Activated B cell treated with CpG ODN at 0.5 μM for 24 hours (primary cell): ENCODE results near the gene OSBPL10. TPM values are rescaled to one million over a fixed set of nuclear protein-coding genes. Genes with fewer than 3 reads are reported as not detected.
"Not testable (repeated sequence)": the region's sequence is repeated elsewhere in the genome, so short reads cannot be mapped to it uniquely, and the experiment has no call there.

Experiments used
- ATAC-seq: fragments of 200-7000 bp; cut with Tn5 transposase; one replicate; pipeline ENCODE4 v1.10.0; 2021; ENCODE audit warnings: low read depth, mild to moderate bottlenecking, moderate library complexity
- CTCF ChIA-PET: fragments of 350-600 bp; sonication (Branson Sonifier 250); formaldehyde crosslinking; loops from one replicate; lab custom pipeline; 2021; ENCODE audit warnings: antibody characterized with exemption; lab: Charles Lee
- POLR2A ChIA-PET: fragments of 350-600 bp; sonication (Branson Sonifier 250); formaldehyde crosslinking; loops from one replicate; lab custom pipeline; 2021; ENCODE audit warnings: antibody characterized with exemption; lab: Charles Lee
- DNase-seq: peaks from one replicate; pipeline ENCODE4 v3.0.0; 2022
- H3K27ac Mint-ChIP-seq: one replicate; pipeline ENCODE4 v1.8.0; 2020; ENCODE audit warnings: mixed read lengths
- H3K27me3 Mint-ChIP-seq: one replicate; pipeline ENCODE4 v1.8.0; 2021; ENCODE audit warnings: mixed read lengths
- H3K36me3 Mint-ChIP-seq: one replicate; pipeline ENCODE4 v1.8.0; 2021; ENCODE audit warnings: low read depth, mixed read lengths
- H3K4me1 Mint-ChIP-seq: one replicate; pipeline ENCODE4 v1.8.0; 2021; ENCODE audit warnings: mixed read lengths
- H3K4me3 Mint-ChIP-seq: one replicate; pipeline ENCODE4 v1.8.0; 2020; ENCODE audit warnings: mild to moderate bottlenecking, mixed read lengths
- H3K9me3 Mint-ChIP-seq: one replicate; pipeline ENCODE4 v1.8.0; 2020; ENCODE audit warnings: mixed read lengths
- intact Hi-C: fragments of 100-400 bp; cut with micrococcal nuclease; formaldehyde crosslinking; loops from one replicate; pipeline ENCODE4 v1.15.1; 2024
- total RNA-seq: library from RNA; stranded (reverse); gene quantifications from 2 replicates; pipeline ENCODE4 v1.2.3, GENCODE V29; 2022
- TF ChIP-seq, protein P1 (sequence below): fragments of 200-600 bp; IDR thresholded peaks from one replicate; pipeline ENCODE4 v1.8.0; 2022; ENCODE audit warnings: antibody characterized with exemption, mild to moderate bottlenecking

Gene OSBPL10
- total RNA-seq, 1 donor from 2014 or later = 137 TPM

DNA sequence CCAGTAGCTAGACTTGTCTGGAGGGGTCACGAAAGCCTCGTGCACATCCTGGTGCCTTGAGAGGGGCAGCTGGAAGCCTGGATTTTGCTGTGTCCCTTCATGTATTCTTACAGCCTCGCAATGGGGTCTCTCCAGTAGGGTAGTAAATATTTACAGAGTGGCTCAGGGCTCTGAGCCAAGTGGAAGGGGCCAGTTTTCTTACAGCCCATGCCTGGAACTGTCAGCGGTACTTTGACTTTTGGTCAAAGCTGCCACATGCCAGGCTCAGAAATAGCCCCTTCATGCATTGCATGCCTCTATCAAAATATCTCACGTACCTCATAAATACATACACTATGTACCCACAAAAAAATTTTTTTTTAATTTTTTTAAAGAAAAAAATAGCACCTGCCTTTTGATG lies 119.2 kb downstream of the OSBPL10 start:
- no peak for DNase-seq
- H3K4me3 Mint-ChIP-seq = no peak overlapping the region
- TF ChIP-seq, protein P1, sequence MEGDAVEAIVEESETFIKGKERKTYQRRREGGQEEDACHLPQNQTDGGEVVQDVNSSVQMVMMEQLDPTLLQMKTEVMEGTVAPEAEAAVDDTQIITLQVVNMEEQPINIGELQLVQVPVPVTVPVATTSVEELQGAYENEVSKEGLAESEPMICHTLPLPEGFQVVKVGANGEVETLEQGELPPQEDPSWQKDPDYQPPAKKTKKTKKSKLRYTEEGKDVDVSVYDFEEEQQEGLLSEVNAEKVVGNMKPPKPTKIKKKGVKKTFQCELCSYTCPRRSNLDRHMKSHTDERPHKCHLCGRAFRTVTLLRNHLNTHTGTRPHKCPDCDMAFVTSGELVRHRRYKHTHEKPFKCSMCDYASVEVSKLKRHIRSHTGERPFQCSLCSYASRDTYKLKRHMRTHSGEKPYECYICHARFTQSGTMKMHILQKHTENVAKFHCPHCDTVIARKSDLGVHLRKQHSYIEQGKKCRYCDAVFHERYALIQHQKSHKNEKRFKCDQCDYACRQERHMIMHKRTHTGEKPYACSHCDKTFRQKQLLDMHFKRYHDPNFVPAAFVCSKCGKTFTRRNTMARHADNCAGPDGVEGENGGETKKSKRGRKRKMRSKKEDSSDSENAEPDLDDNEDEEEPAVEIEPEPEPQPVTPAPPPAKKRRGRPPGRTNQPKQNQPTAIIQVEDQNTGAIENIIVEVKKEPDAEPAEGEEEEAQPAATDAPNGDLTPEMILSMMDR = no peak
- intact Hi-C loops = loop anchor here (5.0 kb wide), 1 partner anchor 45 kb away; no protein-coding TSS in a partner anchor
- H3K27me3 Mint-ChIP-seq = no peaks in the 10 kb centered on the region
- no peaks in the 10 kb centered on the region for H3K9me3 Mint-ChIP-seq
- ATAC-seq = no peak
- peaks cover 58% of the 10 kb centered on the region for H3K36me3 Mint-ChIP-seq
- H3K4me1 Mint-ChIP-seq = peaks cover 63% of the 10 kb centered on the region
- POLR2A ChIA-PET = no interaction called here
- peak overlapping the region; percentile 50 for H3K27ac Mint-ChIP-seq
- CTCF ChIA-PET = interaction anchor here (0.9 kb wide), 1 partner anchor 21 kb away, joined by 3 read pairs; no protein-coding TSS in a partner anchor

DNA sequence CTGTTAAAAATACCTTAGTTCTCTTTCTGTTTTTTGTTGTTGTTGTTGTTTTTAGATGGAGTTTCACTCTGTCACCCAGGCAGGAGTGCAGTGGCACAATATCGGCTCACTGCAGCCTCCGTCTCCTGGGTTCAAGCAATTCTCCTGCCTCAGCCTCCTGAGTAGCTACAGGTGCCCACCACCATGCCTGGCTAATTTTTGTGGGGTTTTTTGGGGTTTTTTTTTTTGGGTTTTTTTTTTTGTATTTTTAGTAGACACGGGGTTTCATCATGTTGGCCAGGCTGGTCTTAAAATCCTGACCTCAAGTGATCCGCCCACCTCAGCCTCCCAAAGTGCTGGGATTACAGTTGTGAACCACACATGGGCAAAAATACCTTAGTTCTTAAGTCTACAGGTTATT lies 120.4 kb downstream of the OSBPL10 start:
- H3K27me3 Mint-ChIP-seq, DNase-seq, CTCF ChIA-PET, H3K9me3 Mint-ChIP-seq: not testable (repeated sequence)
- H3K36me3 Mint-ChIP-seq = peaks cover 48% of the 10 kb centered on the region
- POLR2A ChIA-PET = interaction anchor here (0.7 to 1.0 kb wide), 2 partner anchors 78 to 121 kb away, joined by 3 read pairs; partner anchors contain the start of genes OSBPL10 and ZNF860
- peak overlapping the region; percentile 86 for H3K27ac Mint-ChIP-seq
- peak overlapping the region; percentile 49 for H3K4me3 Mint-ChIP-seq
- peaks cover 63% of the 10 kb centered on the region for H3K4me1 Mint-ChIP-seq
- ATAC-seq = peak; percentile 19
- intact Hi-C loops = loop anchor here (5.0 kb wide), 1 partner anchor 47 kb away; no protein-coding TSS in a partner anchor

DNA sequence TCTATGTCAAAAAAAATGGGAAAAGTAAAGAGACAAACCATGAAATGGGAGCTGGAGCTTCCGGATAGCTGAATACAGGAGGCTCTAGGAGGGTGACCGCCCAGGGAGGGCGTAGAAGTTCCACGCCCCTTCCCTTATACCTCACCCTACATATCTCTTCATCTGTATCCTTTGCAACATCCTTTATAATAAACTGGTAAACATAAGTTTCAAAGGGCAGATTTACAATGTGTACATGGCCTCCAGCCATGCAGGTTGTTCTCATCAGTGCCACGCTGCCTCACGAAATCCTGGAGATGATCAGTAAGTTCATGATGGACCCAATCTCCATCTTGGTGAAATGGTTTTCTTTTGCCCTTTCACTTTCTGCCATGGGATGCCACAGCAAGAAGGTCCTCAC lies 121.8 kb downstream of the OSBPL10 start:
- H3K4me3 Mint-ChIP-seq = peak overlapping the region; percentile 6
- DNase-seq (no peak), ATAC-seq (no peak)
- intact Hi-C loops = loop anchor here (2.0 kb wide), 1 partner anchor 14 kb away; no protein-coding TSS in a partner anchor
- H3K27ac Mint-ChIP-seq = peak overlapping the region; percentile 59
- H3K4me1 Mint-ChIP-seq = peaks cover 70% of the 10 kb centered on the region
- H3K9me3 Mint-ChIP-seq = no peaks in the 10 kb centered on the region
- CTCF ChIA-PET = interaction anchor here (1.4 to 2.2 kb wide), 5 partner anchors 112 to 286 kb away, joined by 4 to 20 read pairs (median 8); no protein-coding TSS in a partner anchor
- H3K27me3 Mint-ChIP-seq = no peaks in the 10 kb centered on the region
- TF ChIP-seq, protein P1 = no peak
- POLR2A ChIA-PET = interaction anchor here (1.2 to 1.7 kb wide), 2 partner anchors 90 to 113 kb away, joined by 3 to 4 read pairs; no protein-coding TSS in a partner anchor
- H3K36me3 Mint-ChIP-seq = peaks cover 40% of the 10 kb centered on the region

DNA sequence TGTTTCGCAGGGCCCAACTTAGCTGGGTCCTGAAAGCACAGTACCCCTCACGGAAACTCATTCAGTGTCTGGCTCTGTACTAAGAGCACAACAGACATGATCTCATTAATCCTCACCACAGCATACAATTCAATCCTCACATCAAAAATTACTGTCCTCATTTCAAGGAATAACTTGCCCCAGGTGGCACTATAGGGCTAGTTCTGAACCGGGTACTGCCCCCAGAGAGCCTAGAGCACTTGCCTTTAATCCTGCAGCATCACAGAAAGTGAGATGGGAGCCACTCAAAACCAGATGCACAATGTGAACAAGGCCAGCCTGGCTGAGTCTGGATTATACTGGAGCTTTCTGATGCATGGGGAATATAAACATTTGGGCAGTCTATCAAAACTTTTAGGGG lies 122.6 kb downstream of the OSBPL10 start:
- DNase-seq (no peak), ATAC-seq (peak; percentile 69)
- Mint-ChIP-seq H3K36me3 (peaks cover 35% of the 10 kb centered on the region), H3K9me3 (no peaks in the 10 kb centered on the region), H3K4me3 (no peak overlapping the region), H3K27me3 (no peaks in the 10 kb centered on the region), H3K27ac (peak overlapping the region; percentile 71), H3K4me1 (peaks cover 74% of the 10 kb centered on the region)
- intact Hi-C loops = loop anchor here (1.0 to 2.0 kb wide), 3 partner anchors 14 to 286 kb away; no protein-coding TSS in a partner anchor
- CTCF ChIA-PET = interaction anchor here (1.0 to 2.2 kb wide), 8 partner anchors 109 to 609 kb away, joined by 3 to 20 read pairs (median 5); partner anchors contain the start of genes OSBPL10 and ZNF860
- POLR2A ChIA-PET = interaction anchor here (0.6 to 1.7 kb wide), 3 partner anchors 44 to 113 kb away, joined by 3 to 4 read pairs (median 3); no protein-coding TSS in a partner anchor
- TF ChIP-seq, protein P1 = no peak

DNA sequence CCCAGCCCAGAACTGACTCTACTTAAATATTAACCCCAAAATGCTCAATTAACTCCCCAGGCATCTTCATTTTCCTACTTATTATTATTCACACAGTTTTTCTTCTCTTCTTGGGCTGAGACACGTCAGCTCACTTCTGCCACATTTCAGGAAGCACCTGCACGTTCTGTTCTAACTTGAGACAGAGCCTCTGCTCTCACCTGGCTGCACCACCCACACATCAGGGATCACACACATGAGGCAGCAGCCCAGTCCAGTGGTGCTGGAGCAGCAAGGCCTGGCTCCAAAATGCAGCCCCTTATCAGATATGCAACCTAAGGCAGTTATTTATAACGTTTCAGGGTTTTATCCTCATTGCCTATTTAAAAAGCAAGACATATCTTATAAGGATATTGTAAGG lies 127.5 kb downstream of the OSBPL10 start:
- DNase-seq = no peak
- no peaks in the 10 kb centered on the region for H3K27me3 Mint-ChIP-seq
- no peaks in the 10 kb centered on the region for H3K9me3 Mint-ChIP-seq
- TF ChIP-seq, protein P1 = no peak
- H3K27ac Mint-ChIP-seq = peak overlapping the region; percentile 76
- peak; percentile 69 for ATAC-seq
- peaks cover 31% of the 10 kb centered on the region for H3K36me3 Mint-ChIP-seq
- peak overlapping the region; percentile 26 for H3K4me3 Mint-ChIP-seq
- intact Hi-C loops = no loop called here
- H3K4me1 Mint-ChIP-seq = peaks cover 77% of the 10 kb centered on the region
- ChIA-PET CTCF (interaction anchor here (0.6 kb wide), 1 partner anchor 51 kb away, joined by 3 read pairs; no protein-coding TSS in a partner anchor), POLR2A (no interaction called here)
